LNCaP clone FGC (cell line): ENCODE data around the gene DVL3.

Experiments
- DNase-seq: peaks from one replicate; pipeline ENCODE4 v3.0.0-alpha.2; 2011; ENCODE audit warnings: low read depth
- H3K4me3 ChIP-seq: 2 replicates; pipeline ENCODE4 v1.5.1; 2011; ENCODE audit warnings: mild to moderate bottlenecking, low read depth, low read length, control low read depth
- TF ChIP-seq, protein P1 (sequence below): IDR thresholded peaks from 2 replicates; pipeline ENCODE4 v1.5.1; 2012; ENCODE audit warnings: mild to moderate bottlenecking; ENCODE audit not compliant: control insufficient read depth, insufficient read depth; ENCODE audit errors: extremely low read depth

Gene DVL3

DNA sequence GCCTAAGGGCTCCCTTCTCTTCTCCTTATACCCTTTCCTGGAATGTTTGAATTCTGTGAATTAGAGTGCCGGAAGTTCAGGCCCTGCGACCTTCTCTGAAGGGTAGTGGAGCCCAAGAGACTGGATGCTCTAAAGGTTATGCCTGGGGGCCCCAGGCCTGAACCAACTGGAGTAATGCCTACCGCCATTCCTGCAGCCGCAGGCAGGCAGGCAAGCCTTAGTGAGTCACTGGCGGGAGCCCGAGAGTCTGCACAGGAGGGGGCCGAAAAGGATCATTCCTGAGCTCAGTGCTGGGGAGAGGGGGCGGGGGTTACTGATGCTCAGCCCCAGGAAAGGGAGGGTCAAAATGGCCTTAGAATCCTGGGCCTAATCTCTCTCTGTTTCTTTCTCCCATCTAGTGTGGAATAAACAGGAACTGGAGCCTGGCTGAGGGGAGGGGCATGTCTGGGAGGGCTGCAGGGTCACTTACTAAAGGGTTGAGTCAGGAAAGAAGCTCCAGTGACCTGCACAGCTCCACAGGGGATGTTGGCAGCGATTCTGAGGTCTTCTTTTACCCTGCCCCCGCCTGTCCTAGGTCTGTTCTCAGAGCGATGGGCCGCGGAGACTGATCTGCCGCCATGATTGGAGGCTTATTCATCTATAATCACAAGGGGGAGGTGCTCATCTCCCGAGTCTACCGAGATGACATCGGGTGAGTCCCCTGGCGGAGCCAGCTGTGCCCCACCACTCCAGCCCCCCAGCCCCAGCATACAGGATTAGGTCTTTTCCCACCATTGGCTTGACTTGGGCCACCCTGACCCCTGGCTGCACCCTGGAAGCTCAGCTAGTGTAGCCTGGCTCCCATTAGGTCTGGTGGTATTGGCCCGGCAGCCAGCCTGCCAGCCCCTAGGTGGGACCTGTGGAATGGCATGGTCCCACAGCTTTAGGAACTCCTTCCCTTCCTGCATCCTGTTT is 21.5 kb downstream of the DVL3 start:
- no peak for DNase-seq
- TF ChIP-seq, protein P1, sequence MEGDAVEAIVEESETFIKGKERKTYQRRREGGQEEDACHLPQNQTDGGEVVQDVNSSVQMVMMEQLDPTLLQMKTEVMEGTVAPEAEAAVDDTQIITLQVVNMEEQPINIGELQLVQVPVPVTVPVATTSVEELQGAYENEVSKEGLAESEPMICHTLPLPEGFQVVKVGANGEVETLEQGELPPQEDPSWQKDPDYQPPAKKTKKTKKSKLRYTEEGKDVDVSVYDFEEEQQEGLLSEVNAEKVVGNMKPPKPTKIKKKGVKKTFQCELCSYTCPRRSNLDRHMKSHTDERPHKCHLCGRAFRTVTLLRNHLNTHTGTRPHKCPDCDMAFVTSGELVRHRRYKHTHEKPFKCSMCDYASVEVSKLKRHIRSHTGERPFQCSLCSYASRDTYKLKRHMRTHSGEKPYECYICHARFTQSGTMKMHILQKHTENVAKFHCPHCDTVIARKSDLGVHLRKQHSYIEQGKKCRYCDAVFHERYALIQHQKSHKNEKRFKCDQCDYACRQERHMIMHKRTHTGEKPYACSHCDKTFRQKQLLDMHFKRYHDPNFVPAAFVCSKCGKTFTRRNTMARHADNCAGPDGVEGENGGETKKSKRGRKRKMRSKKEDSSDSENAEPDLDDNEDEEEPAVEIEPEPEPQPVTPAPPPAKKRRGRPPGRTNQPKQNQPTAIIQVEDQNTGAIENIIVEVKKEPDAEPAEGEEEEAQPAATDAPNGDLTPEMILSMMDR = no peak
- peak overlapping the region; percentile 86 for H3K4me3 ChIP-seq

GRCh38 chr3:184177331-184177731 is 22.2 kb downstream of the DVL3 start:
- H3K4me3 ChIP-seq = no peak overlapping the region
- DNase-seq = no peak

GRCh38 chr3:184177767-184178306 is 22.7 kb downstream of the DVL3 start:
- no peak overlapping the region for H3K4me3 ChIP-seq
- DNase-seq = no peak
- TF ChIP-seq, protein P1 = no peak

More at GRCh38 chr3:184177331-184177731, 22.2 kb downstream of the DVL3 start:
- TF ChIP-seq, protein P1 = no peak

- TF ChIP-seq, protein P1 = no peak
- no peak for DNase-seq
- no peak overlapping the region for H3K4me3 ChIP-seq
Observed at GRCh38 chr3:184178521-184179138, 23.5 kb downstream of the DVL3 start.

DNA sequence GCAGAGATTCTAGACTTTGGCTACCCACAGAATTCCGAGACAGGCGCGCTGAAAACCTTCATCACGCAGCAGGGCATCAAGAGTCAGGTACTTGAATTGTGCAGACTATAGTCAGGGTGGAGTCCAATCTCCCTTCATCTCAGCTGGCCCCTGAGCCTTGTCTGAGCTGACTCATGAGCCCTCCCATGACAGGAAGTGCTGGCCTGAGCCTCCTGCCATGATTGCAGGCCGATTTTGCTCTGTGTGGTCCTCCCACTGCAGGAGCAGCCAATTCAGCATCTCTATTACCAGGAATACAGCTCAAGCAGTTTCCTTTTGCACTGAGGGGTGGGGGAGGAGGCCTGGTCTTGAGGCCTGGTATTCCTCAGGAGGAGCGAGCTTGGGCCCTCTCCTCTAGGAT is 25.0 kb downstream of the DVL3 start:
- TF ChIP-seq, protein P1 = no peak
- DNase-seq = no peak
- no peak overlapping the region for H3K4me3 ChIP-seq

- no peak for DNase-seq
- no peak overlapping the region for H3K4me3 ChIP-seq
- TF ChIP-seq, protein P1 = no peak
Observed at GRCh38 chr3:184181596-184181995, 26.4 kb downstream of the DVL3 start.
